GM12878 (cell line): ENCODE measurements around the gene OR2AG1. TPM values are rescaled to one million over a fixed set of nuclear protein-coding genes. Genes with fewer than 3 reads are reported as not detected.

Experiments
- ATAC-seq: fragments of 200-7000 bp; cut with Tn5 transposase; 3 replicates; pipeline ENCODE4 v1.9.1; 2020; ENCODE audit warnings: mild to moderate bottlenecking, moderate library complexity
- BruUV-seq: library from RNA; stranded (reverse); fragments of 400-500 nt; replicated peaks from 2 replicates; lab custom pipeline; 2021; lab: Mats Ljungman, UMichigan
- CTCF ChIA-PET: fragments of 300-600 bp; sonication (Branson Sonifier 250); formaldehyde crosslinking; extraction: SDS; loops from one replicate; lab custom pipeline; 2021; ENCODE audit warnings: inconsistent platforms; lab: Yijun Ruan, JAX
- POLR2A ChIA-PET: fragments of 350-600 bp; formaldehyde crosslinking; extraction: SDS; loops from one replicate; lab custom pipeline; 2021; ENCODE audit warnings: inconsistent platforms; lab: Charles Lee
- RAD21 ChIA-PET: fragments of 300-600 bp; sonication (Branson Sonifier 250); formaldehyde crosslinking; loops from one replicate; lab custom pipeline; 2023; ENCODE audit warnings: antibody characterized with exemption; ENCODE audit not compliant: unreplicated experiment; lab: Charles Lee
- SMC1A ChIA-PET: fragments of 300-600 bp; sonication (Branson Sonifier 250); formaldehyde crosslinking; loops from one replicate; lab custom pipeline; 2023; ENCODE audit not compliant: unreplicated experiment, uncharacterized antibody; lab: Charles Lee
- DNase-seq: peaks from one replicate; pipeline ENCODE4 v3.0.0-alpha.2; 2011; ENCODE audit warnings: low read depth, low spot score
- FAIRE-seq: peaks from 3 replicates; lab custom pipeline; 2011; peaks lifted over from hg19 to GRCh38; lab: Jason Lieb, UNC
- H2AFZ ChIP-seq: 2 replicates; pipeline ENCODE4 v1.6.0; 2011; ENCODE audit warnings: low read depth, low read length, control low read depth; ENCODE audit not compliant: control insufficient read depth
- H3K27ac ChIP-seq: 2 replicates; pipeline ENCODE4 v1.5.1; 2011; ENCODE audit warnings: control low read depth; ENCODE audit not compliant: control insufficient read depth, insufficient read depth
- H3K27me3 ChIP-seq, 2 experiments: replicated peaks in 1 of 2; 2 replicates each; pipeline versions ENCODE4 v1.6.0 to v1.6.1; 2011; ENCODE audit warnings: low read length in 1 of 2; ENCODE audit not compliant: control insufficient read depth in 2 of 2, insufficient read depth in 2 of 2
- H3K36me3 ChIP-seq, 2 experiments: 2 replicates each; pipeline ENCODE4 v1.5.1; 2011; ENCODE audit warnings: low read length in 1 of 2; ENCODE audit not compliant: control insufficient read depth in 2 of 2, insufficient read depth in 2 of 2
- H3K4me1 ChIP-seq: 2 replicates; pipeline ENCODE4 v1.6.1; 2011; ENCODE audit warnings: mild to moderate bottlenecking, low read length, moderate library complexity, mixed read lengths; ENCODE audit not compliant: control insufficient read depth, insufficient read depth
- H3K4me2 ChIP-seq: 2 replicates; pipeline ENCODE4 v1.6.0; 2011; ENCODE audit warnings: control low read depth; ENCODE audit not compliant: control insufficient read depth, insufficient read depth
- H3K4me3 ChIP-seq: fragments of 200-600 bp; sonication (generic); 2 replicates; pipeline ENCODE4 v1.5.1; 2016
- H3K79me2 ChIP-seq: 2 replicates; pipeline ENCODE4 v1.6.0; 2011; ENCODE audit warnings: low read length; ENCODE audit not compliant: control insufficient read depth, insufficient read depth
- H3K9ac ChIP-seq: 2 replicates; pipeline ENCODE4 v1.8.0; 2011; ENCODE audit warnings: low read length, control low read depth, mixed read lengths; ENCODE audit not compliant: control insufficient read depth, insufficient read depth
- H3K9me3 ChIP-seq: replicated peaks from 3 replicates; pipeline ENCODE4 v1.5.1; 2011; ENCODE audit warnings: mild to moderate bottlenecking, low read length; ENCODE audit not compliant: control insufficient read depth, insufficient read depth
- H4K20me1 ChIP-seq: 2 replicates; pipeline ENCODE4 v1.6.0; 2011; ENCODE audit not compliant: control insufficient read depth, insufficient read depth
- BCL11A ChIP-seq: IDR thresholded peaks from 2 replicates; pipeline ENCODE4 v1.6.1; 2011; ENCODE audit warnings: low read depth, low read length
- BRCA1 ChIP-seq: IDR thresholded peaks from 2 replicates; pipeline ENCODE4 v1.6.1; 2011; ENCODE audit warnings: low read depth, low read length, improper control_type of control experiment
- CHD2 ChIP-seq: IDR thresholded peaks from 2 replicates; pipeline ENCODE4 v1.6.1; 2011; ENCODE audit warnings: low read depth, low read length, improper control_type of control experiment, borderline replicate concordance
- CHD4 ChIP-seq: fragments of 200-600 bp; sonication (generic); IDR thresholded peaks from 2 replicates; pipeline ENCODE4 v1.6.1; 2016; ENCODE audit warnings: mild to moderate bottlenecking
- EP300 ChIP-seq, 2 experiments: fragments of 150-350 bp in 1 of 2; IDR thresholded peaks; 2 replicates each; pipeline ENCODE4 v1.6.1; 2011 to 2012; ENCODE audit warnings: low read depth in 2 of 2, low read length in 2 of 2, borderline replicate concordance in 1 of 2, improper control_type of control experiment in 1 of 2, inconsistent platforms in 1 of 2; ENCODE audit not compliant: control insufficient read depth in 1 of 2
- GABPA ChIP-seq: IDR thresholded peaks from 2 replicates; pipeline ENCODE4 v1.6.1; 2014; ENCODE audit warnings: antibody characterized with exemption, low read depth, mild to moderate bottlenecking, inconsistent platforms
- JUND ChIP-seq: IDR thresholded peaks from 2 replicates; pipeline ENCODE4 v1.6.1; 2012; ENCODE audit warnings: low read depth, mild to moderate bottlenecking, low read length, improper control_type of control experiment, moderate library complexity
- PAX5 ChIP-seq: IDR thresholded peaks from 2 replicates; pipeline ENCODE4 v1.6.1; 2011; ENCODE audit warnings: low read depth, low read length, borderline replicate concordance
- POLR2AphosphoS2 ChIP-seq: IDR thresholded peaks from 2 replicates; pipeline ENCODE4 v1.6.1; 2011; ENCODE audit warnings: low read depth, mild to moderate bottlenecking, low read length, improper control_type of control experiment, moderate library complexity
- POLR2AphosphoS5 ChIP-seq: IDR thresholded peaks from 2 replicates; pipeline ENCODE4 v1.6.1; 2011; ENCODE audit warnings: mild to moderate bottlenecking, low read length, inconsistent platforms
- RAD51 ChIP-seq: fragments of 450-650 bp; IDR thresholded peaks from 2 replicates; pipeline ENCODE4 v1.6.1; 2016; ENCODE audit warnings: moderate library complexity, mild to moderate bottlenecking, inconsistent platforms
- SRF ChIP-seq, 2 experiments: IDR thresholded peaks; 2 replicates each; pipeline ENCODE4 v1.6.1; 2011; ENCODE audit warnings: low read depth in 2 of 2, low read length in 2 of 2, mild to moderate bottlenecking in 1 of 2, moderate library complexity in 1 of 2
- STAT1 ChIP-seq: fragments of 450-650 bp; conservative IDR thresholded peaks from 2 replicates; pipeline ENCODE4 v1.6.1; 2014; ENCODE audit warnings: antibody characterized with exemption, mild to moderate bottlenecking
- SUPT20H ChIP-seq: IDR thresholded peaks from 2 replicates; pipeline ENCODE4 v1.6.1; 2011; ENCODE audit warnings: low read depth, mild to moderate bottlenecking, low read length, moderate library complexity, borderline replicate concordance; ENCODE audit not compliant: control insufficient read depth
- TCF3 ChIP-seq: IDR thresholded peaks from 2 replicates; pipeline ENCODE4 v1.6.1; 2012; ENCODE audit warnings: low read depth, mild to moderate bottlenecking, low read length, borderline replicate concordance; ENCODE audit not compliant: insufficient read depth
- in situ Hi-C: fragments of 300-500 bp; cut with MboI; formaldehyde crosslinking; loops from 9 replicates; pipeline ENCODE4 v1.14.3; 2018; ENCODE audit warnings: mixed read lengths
- intact Hi-C: fragments of 100-400 bp; cut with micrococcal nuclease; formaldehyde crosslinking; loops from one replicate; pipeline ENCODE4 v1.14.2; 2022; ENCODE audit not compliant: unreplicated experiment
- polyA plus RNA-seq, 11 experiments: library from polyadenylated mRNA; depleted of rRNA in 4 of 11; unstranded in 6 of 11; stranded (reverse) in 5 of 11; fragments of >200 nt; fragmentation: Nextera tagmentation in 4 of 11; fragmentation: Illumina TruSeq in 1 of 11; extraction: Ambion mirVana in 4 of 11; extraction: Trizol in 1 of 11; gene quantifications; 1 replicate in 1 of 11; 2 replicates in 10 of 11; pipeline versions ENCODE4 v1.2.1 to v1.2.3, GENCODE V29; 2011 to 2016; ENCODE audit warnings: inconsistent platforms in 2 of 11, missing spikeins in 2 of 11, low read depth in 1 of 11
- total RNA-seq, 4 experiments: library from RNA; depleted of rRNA in 3 of 4; stranded (reverse); fragments of >200 nt in 3 of 4; fragmentation: Illumina TruSeq in 1 of 4; extraction: Trizol in 1 of 4; gene quantifications; 2 replicates each; pipeline versions ENCODE4 v1.2.1 to v1.2.3, GENCODE V29; 2013 to 2021
- TF ChIP-seq, protein P1 (sequence below): IDR thresholded peaks from 2 replicates; pipeline ENCODE4 v1.6.1; 2011; ENCODE audit warnings: borderline replicate concordance, low read depth, mild to moderate bottlenecking, moderate library complexity, mixed read lengths, low read length; ENCODE audit not compliant: insufficient read depth; ENCODE audit errors: extremely low read length

OR2AG1 gene
- total and polyA plus RNA-seq, 10 of the 15 experiments (the other 5 are each of a cell fraction or from before 2014, with no cell fraction given), result not detected

- Histone ChIP-seq H3K4me3 (no peak overlapping the region), H3K27me3 (no peaks in the 10 kb centered on the region), H3K9me3 (no peaks in the 10 kb centered on the region), H3K79me2 (no peaks in the 10 kb centered on the region), H3K36me3 (no peaks in the 10 kb centered on the region), H3K27ac (no peak overlapping the region), H4K20me1 (no peaks in the 10 kb centered on the region), H3K9ac (no peak overlapping the region), H3K4me1 (no peaks in the 10 kb centered on the region), H3K4me2 (no peak overlapping the region), H2AFZ (no peak overlapping the region)
- ChIA-PET CTCF (interaction anchor here (0.6 kb wide), 2 partner anchors 59 to 1273 kb away, joined by 3 read pairs; no protein-coding TSS in a partner anchor), POLR2A (no interaction called here), RAD21 (interaction anchor here (1.6 kb wide), 1 partner anchor 23 kb away, joined by 5 read pairs; no protein-coding TSS in a partner anchor), SMC1A (interaction anchor here (0.7 kb wide), 2 partner anchors 10 to 72 kb away, joined by 3 read pairs; no protein-coding TSS in a partner anchor)
- TF ChIP-seq EP300 (IDR thresholded peaks at IDR 0.05; ENCODE audit: borderline replicate concordance in 1 of 2, control insufficient read depth in 1 of 2, low read depth in 2 of 2, low read length in 2 of 2) (no peak), CHD2 (no peak), BRCA1 (no peak), BCL11A (no peak), TCF3 (no peak), JUND (no peak), CHD4 (no peak), RAD51 (no peak), GABPA (no peak), PAX5 (no peak), SUPT20H (no peak), STAT1 (no peak), POLR2AphosphoS5 (no peak), SRF (IDR thresholded peaks at IDR 0.05; ENCODE audit: low read depth in 2 of 2, low read length in 2 of 2) (no peak), POLR2AphosphoS2 (no peak)
- TF ChIP-seq, protein P1, sequence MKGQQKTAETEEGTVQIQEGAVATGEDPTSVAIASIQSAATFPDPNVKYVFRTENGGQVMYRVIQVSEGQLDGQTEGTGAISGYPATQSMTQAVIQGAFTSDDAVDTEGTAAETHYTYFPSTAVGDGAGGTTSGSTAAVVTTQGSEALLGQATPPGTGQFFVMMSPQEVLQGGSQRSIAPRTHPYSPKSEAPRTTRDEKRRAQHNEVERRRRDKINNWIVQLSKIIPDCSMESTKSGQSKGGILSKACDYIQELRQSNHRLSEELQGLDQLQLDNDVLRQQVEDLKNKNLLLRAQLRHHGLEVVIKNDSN, result no peak
- no peak for ATAC-seq
- no peak for DNase-seq
- intact Hi-C loops, result no loop called here
- no TSS peak for BruUV-seq
- in situ Hi-C loops, result no loop called here
- FAIRE-seq, result peak; percentile 56
Measured at GRCh38 chr11:6778518-6778917, 4.3 kb upstream of the OR2AG1 start.
